HUDEP-2 (cell line): ENCODE measurements around the gene ZNF225.
A peak's percentile ranks its signal among the peaks of the same experiment; 100 is the strongest.
"Not testable (repeated sequence)": the region's sequence is repeated elsewhere in the genome, so short reads cannot be mapped to it uniquely, and the experiment has no call there.

Source experiments
- DNase-seq, 76 experiments: peaks; one replicate each; lab custom pipeline; 2025; ENCODE audit not compliant: unreplicated experiment in 76 of 76; lab: John Stamatoyannopoulos, UW

ZNF225 gene

GRCh38 chr19:44113138-44113783 is at the start of gene ZNF225:
Gene ZNF225 (plus strand): TSS chr19:44113399. CDS start chr19:44115828, 2,429 bp downstream.
- DNase-seq, result peak; percentile 32 to 99 (median 95)

- no peak for DNase-seq
Measured at GRCh38 chr19:44066305-44066704, 46.9 kb upstream of the ZNF225 start.

- no peak for DNase-seq
Measured at GRCh38 chr19:44069415-44069814, 43.8 kb upstream of the ZNF225 start.

GRCh38 chr19:44071824-44072542 is 41.2 kb upstream of the ZNF225 start, which contains the start of gene ZNF284:
Gene ZNF284 (plus strand): TSS chr19:44072159. CDS start chr19:44076390, 4,231 bp downstream.
- DNase-seq, result peak in 74 of 76 experiments; percentile 18 to 85 (median 68)

GRCh38 chr19:44072543-44073401 is 40.4 kb upstream of the ZNF225 start:
- DNase-seq, result peak in 2 of 76 experiments; percentile 6 to 9

- no peak for DNase-seq
Measured at GRCh38 chr19:44076325-44076724, 36.9 kb upstream of the ZNF225 start.

- no peak for DNase-seq
Measured at GRCh38 chr19:44092108-44092507, 21.1 kb upstream of the ZNF225 start.

- peak in 75 of 76 experiments; percentile 64 to 97 (median 90) for DNase-seq
Measured at GRCh38 chr19:44093931-44094765, 19.1 kb upstream of the ZNF225 start, which contains the start of gene ZNF224. Gene ZNF224 (plus strand): TSS chr19:44094361. CDS start chr19:44097874, 3,513 bp downstream.

GRCh38 chr19:44107751-44108150 is 5.4 kb upstream of the ZNF225 start:
- DNase-seq, result no peak

GRCh38 chr19:44109458-44109857 is 3.7 kb upstream of the ZNF225 start:
- no peak for DNase-seq

- peak in 48 of 76 experiments; percentile 4 to 64 (median 26) for DNase-seq
Measured at GRCh38 chr19:44111910-44112463, 1.2 kb upstream of the ZNF225 start.

- no peak for DNase-seq
Measured at GRCh38 chr19:44112802-44113137, 429 bp upstream of the ZNF225 start.

- DNase-seq, result peak in 5 of 76 experiments; percentile 3 to 46 (median 13)
Measured at GRCh38 chr19:44113784-44114390, 688 bp downstream of the ZNF225 start.

- not testable (repeated sequence) for DNase-seq
Measured at GRCh38 chr19:44121162-44121561, 8.0 kb downstream of the ZNF225 start.

GRCh38 chr19:44131955-44132354 is 18.8 kb downstream of the ZNF225 start:
- DNase-seq, result no peak

- peak in 70 of 76 experiments; percentile 14 to 80 (median 58) for DNase-seq
Measured at GRCh38 chr19:44141191-44142058, 28.2 kb downstream of the ZNF225 start, which contains the start of gene ZNF234. Gene ZNF234 (plus strand): TSS chr19:44141554. CDS start chr19:44144633, 3,079 bp downstream.

- DNase-seq, result peak in 29 of 76 experiments; percentile 5 to 51 (median 28)
Measured at GRCh38 chr19:44142059-44142433, 28.8 kb downstream of the ZNF225 start.

- no peak for DNase-seq
Measured at GRCh38 chr19:44149776-44150175, 36.6 kb downstream of the ZNF225 start.
